Measurements from ENCODE around the gene OR56B1.

OR56B1 gene

DNA sequence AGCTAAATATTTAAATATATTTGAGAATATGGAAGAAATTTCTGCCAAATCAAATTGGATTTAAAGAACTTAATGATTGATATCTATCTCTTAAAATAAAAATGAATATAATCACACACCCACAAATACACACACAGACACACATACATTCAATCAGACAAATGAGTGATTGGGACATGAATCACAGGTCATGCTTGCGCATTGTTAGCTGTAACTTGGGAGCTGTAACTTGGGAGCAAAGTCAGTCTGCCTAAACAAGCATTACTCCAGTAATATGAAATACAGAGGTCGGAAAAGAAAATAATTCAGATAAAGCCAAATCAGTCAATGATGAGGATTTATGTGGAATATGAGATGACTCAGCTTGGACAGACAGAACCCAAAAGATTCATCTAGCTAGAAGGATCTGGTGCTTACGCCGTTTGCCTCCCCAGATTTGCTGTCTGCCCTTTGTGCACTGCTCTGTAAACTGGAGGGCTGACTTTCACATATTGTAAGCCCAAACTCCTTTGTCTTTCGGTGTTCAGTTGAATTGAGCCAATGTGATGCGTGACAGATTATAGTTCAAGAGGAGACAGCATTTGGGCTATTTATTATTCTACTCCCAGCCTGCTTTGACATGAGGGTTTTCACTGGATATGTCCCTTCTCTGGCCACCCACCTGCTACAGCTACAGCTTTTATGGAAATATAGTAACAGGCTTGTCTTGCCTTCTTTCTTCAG is 1.6 kb downstream of the OR56B1 start:
- no peak for DNase-seq

GRCh38 chr11:5738431-5738830 is 2.2 kb downstream of the OR56B1 start:
- no peak for DNase-seq

DNA sequence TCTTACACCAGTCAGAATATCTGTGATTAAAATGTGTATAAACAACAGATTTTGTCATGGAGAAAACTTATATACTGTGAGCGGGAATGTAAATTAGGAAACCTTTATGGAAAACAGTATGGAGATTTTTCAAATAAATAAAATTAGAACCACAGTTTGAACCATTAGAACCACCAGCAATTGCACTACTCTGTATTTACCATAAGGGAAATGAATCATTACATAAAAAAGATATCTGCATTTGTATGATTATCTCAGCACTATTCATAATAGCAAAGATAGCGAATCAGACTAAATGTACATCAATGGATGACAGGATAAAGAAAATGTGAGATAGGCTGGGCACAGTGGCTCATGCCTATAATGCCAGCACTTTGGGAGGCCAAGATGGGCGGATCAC is 10.4 kb downstream of the OR56B1 start:
- DNase-seq = no peak

DNA sequence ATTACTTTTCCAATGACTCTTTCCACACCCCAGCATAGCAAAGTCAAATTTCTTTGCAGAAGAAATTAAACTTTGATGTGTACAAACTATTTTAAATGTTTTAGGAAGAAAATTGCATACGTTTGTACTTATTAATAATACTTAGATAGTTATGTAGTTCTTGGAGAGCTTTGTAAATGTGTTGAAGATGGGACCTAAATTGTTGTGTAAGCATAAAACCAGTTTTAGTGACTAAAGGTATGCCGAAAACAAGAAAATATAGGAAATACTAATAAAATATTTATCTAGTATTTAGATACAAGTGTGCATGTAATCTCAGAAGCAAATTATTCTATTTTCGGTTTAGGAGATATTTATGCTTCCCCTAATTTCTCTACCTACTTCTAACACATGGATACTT is 13.6 kb downstream of the OR56B1 start:
- DNase-seq = no peak

DNA sequence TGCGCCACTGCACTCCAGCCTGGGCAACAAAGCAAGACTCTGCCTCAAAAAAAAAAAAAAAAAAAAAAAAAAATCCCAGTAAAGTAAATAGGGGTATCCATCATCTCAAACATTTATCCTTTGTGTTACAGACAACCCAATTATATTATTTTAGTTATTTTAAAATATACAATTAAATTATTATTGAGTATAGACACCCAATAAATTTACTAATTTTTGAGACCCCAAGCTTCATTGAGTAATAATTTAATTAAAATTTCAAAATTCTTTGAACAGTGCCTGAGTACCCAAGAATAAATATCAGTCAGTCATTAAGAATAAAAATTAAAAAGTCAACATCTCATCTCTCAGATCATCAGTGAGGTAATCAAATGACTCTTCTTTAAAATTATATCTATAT is 17.7 kb downstream of the OR56B1 start, which contains the start of gene OR52N4:
Gene OR52N4 (plus strand): TSS at position 301 of the 400 bp plus-strand sequence. CDS start 498 bp downstream, outside the sequence.
- no peak for DNase-seq

DNA sequence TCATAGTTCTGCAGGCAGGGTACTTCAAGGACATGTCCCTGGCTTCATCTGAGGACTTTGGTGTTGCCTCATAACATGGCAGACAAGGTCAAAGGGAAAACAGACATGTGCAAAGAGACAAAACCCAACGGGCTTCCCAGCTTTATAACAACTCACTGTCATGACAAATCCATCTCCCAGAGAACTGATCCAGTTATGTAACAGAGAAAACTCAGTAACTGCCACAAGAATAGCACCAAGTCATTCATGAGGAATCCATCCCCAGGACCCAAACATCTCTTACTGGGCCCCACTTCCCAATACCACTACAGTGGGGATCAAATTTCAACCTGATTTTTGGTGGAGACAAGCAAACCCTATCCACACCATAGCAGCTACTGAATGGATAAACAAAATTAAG is 30.8 kb downstream of the OR56B1 start:
- no peak for DNase-seq

DNA sequence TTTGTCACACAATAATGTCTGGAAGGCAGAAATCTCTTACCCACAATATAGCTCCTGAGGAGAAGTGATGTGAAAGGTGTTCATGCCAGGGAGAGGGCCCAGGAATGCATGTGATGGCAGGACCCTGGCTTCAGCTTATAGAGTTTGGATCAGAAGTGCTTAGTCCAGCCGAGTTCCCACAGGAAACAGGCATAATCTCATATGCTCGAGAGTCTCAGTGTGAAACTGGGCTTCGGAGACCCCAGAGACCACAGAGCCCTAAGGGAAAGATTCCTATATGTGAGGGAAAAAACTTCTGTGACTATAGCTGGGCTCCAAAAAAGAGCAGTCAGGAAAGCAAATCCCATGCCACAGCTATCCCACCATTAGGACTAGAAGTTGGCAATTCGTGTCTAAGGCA is 47.0 kb downstream of the OR56B1 start, which contains the start of gene OR52N5:
Gene OR52N5 (minus strand): TSS at position 101 of the 400 bp plus-strand sequence. CDS start 4,721 bp downstream, outside the sequence.
- DNase-seq = no peak
